ENCODE data around the gene ABCC3. TPM values are rescaled to one million over a fixed set of nuclear protein-coding genes. Genes with fewer than 3 reads are reported as not detected.

The ABCC3 gene
- total RNA-seq, 4 donors from 2014 or later, result 2.0 to 18.7 (median 5.1) TPM

- Histone ChIP-seq H3K36me3 (no peaks in the 10 kb centered on the region), H3K9me3 (no peaks in the 10 kb centered on the region), H3K4me3 (no peak overlapping the region), H3K4me1 (peaks cover 0 to 37% (median 20%) of the 10 kb centered on the region in 3 donors), H3K27me3 (no peaks in the 10 kb centered on the region), H3K27ac (no peak overlapping the region)
- no peak for ATAC-seq
- TF ChIP-seq EP300 (IDR thresholded peaks at IDR 0.05) (no peak), POLR2A (IDR thresholded peaks at IDR 0.05) (no peak), POLR2AphosphoS5 (IDR thresholded peaks at IDR 0.05) (no peak)
- TF ChIP-seq, protein P1, sequence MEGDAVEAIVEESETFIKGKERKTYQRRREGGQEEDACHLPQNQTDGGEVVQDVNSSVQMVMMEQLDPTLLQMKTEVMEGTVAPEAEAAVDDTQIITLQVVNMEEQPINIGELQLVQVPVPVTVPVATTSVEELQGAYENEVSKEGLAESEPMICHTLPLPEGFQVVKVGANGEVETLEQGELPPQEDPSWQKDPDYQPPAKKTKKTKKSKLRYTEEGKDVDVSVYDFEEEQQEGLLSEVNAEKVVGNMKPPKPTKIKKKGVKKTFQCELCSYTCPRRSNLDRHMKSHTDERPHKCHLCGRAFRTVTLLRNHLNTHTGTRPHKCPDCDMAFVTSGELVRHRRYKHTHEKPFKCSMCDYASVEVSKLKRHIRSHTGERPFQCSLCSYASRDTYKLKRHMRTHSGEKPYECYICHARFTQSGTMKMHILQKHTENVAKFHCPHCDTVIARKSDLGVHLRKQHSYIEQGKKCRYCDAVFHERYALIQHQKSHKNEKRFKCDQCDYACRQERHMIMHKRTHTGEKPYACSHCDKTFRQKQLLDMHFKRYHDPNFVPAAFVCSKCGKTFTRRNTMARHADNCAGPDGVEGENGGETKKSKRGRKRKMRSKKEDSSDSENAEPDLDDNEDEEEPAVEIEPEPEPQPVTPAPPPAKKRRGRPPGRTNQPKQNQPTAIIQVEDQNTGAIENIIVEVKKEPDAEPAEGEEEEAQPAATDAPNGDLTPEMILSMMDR (IDR thresholded peaks at IDR 0.05), result no peak
- WGBS, 2 donors (ENCODE audit: low coverage in 1 of 2), result 67 to 93% methylated on average over 1 to 3 of the region's 3 CpGs
Measured at GRCh38 chr17:50682938-50683337, 48.3 kb downstream of the ABCC3 start.

GRCh38 chr17:50683434-50684287 lies 49.0 kb downstream of the ABCC3 start:
- no peak overlapping the region for H3K27ac ChIP-seq
- no peaks in the 10 kb centered on the region for H3K27me3 ChIP-seq
- peaks cover 0 to 37% (median 20%) of the 10 kb centered on the region in 3 donors for H3K4me1 ChIP-seq
- no peak for ATAC-seq
- H3K36me3 ChIP-seq, result no peaks in the 10 kb centered on the region
- TF ChIP-seq POLR2A (IDR thresholded peaks at IDR 0.05) (no peak), POLR2AphosphoS5 (IDR thresholded peaks at IDR 0.05) (no peak)
- no peaks in the 10 kb centered on the region for H3K9me3 ChIP-seq
- H3K4me3 ChIP-seq, result no peak overlapping the region
- 100% methylated on average over 2 of the region's 28 CpGs for WGBS, 2 donors (ENCODE audit: low coverage in 1 of 2)

- H3K27me3 ChIP-seq, result no peaks in the 10 kb centered on the region
- TF ChIP-seq, protein P1 (IDR thresholded peaks at IDR 0.05), result no peak
- TF ChIP-seq EP300 (IDR thresholded peaks at IDR 0.05), result no peak
- no peak for TF ChIP-seq POLR2AphosphoS5 (IDR thresholded peaks at IDR 0.05)
- TF ChIP-seq POLR2A (IDR thresholded peaks at IDR 0.05), result no peak
- H3K4me1 ChIP-seq, result peaks cover 0 to 41% (median 20%) of the 10 kb centered on the region in 3 donors
- ATAC-seq, result no peak
- H3K27ac ChIP-seq, result no peak overlapping the region
- 68 to 88% methylated on average over 4 of the region's 5 CpGs for WGBS, 2 donors (ENCODE audit: low coverage in 1 of 2)
- no peaks in the 10 kb centered on the region for H3K36me3 ChIP-seq
- H3K4me3 ChIP-seq, result no peak overlapping the region
- no peaks in the 10 kb centered on the region for H3K9me3 ChIP-seq
Measured at GRCh38 chr17:50684288-50684611, 49.6 kb downstream of the ABCC3 start.

DNA sequence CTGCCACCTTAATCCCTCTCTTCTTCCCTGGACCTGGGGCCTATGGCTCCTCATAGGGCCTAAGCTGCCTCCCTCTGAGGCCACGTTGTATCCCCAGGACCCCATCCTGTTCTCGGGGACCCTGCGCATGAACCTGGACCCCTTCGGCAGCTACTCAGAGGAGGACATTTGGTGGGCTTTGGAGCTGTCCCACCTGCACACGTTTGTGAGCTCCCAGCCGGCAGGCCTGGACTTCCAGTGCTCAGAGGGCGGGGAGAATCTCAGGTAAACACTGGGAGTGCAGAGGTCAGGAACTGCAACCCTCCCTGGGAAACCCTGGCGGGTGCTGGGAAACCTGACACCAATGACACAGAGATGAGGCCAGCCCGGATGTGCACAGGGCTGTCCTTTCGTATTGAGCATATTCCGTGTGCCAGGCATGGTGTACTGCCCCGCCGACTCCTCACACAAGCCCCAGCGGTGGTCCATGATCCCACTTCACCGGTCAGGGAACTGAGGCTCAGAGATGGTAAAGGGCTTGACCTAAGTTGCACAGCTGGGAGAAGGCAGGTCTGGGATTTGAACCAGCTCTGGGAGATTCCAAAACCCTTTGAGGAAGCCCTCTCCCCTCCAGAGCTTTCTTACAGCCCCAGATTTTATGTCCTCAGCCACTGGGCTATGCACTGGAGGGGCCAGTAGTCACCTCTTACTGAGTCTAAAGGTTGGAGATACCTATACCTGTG lies 50.1 kb downstream of the ABCC3 start:
- no peak overlapping the region for H3K27ac ChIP-seq
- H3K27me3 ChIP-seq, result no peaks in the 10 kb centered on the region
- TF ChIP-seq, protein P1 (IDR thresholded peaks at IDR 0.05), result no peak
- no peak for TF ChIP-seq POLR2A (IDR thresholded peaks at IDR 0.05)
- TF ChIP-seq POLR2AphosphoS5 (IDR thresholded peaks at IDR 0.05), result no peak
- TF ChIP-seq EP300 (IDR thresholded peaks at IDR 0.05), result no peak
- no peaks in the 10 kb centered on the region for H3K9me3 ChIP-seq
- ATAC-seq, result no peak
- WGBS, 2 donors (ENCODE audit: low coverage in 1 of 2), result 80 to 92% methylated on average over 1 to 2 of the region's 15 CpGs
- H3K36me3 ChIP-seq, result no peaks in the 10 kb centered on the region
- peaks cover 0 to 46% (median 20%) of the 10 kb centered on the region in 3 donors for H3K4me1 ChIP-seq
- no peak overlapping the region for H3K4me3 ChIP-seq

DNA sequence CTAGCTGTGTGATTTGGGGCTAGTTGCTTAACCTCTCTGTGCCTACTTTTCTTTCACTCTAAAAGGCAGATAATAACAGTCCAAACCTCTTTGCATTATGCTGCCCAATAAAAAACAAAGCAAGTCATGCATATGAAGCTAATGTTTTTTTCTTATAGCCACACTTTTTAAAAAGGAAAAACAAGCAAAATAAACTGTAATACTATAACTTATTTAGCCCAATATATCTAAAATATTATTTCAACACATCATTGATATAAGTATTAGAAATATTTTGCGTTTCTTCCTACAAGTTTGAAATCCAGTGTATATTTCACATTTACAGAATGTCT lies 50.6 kb downstream of the ABCC3 start:
- H3K36me3 ChIP-seq, result no peaks in the 10 kb centered on the region
- peaks cover 0 to 52% (median 20%) of the 10 kb centered on the region in 3 donors for H3K4me1 ChIP-seq
- H3K4me3 ChIP-seq, result no peak overlapping the region
- no peaks in the 10 kb centered on the region for H3K27me3 ChIP-seq
- no peaks in the 10 kb centered on the region for H3K9me3 ChIP-seq
- 80 to 95% methylated on average over 1 of the region's 1 CpG for WGBS, 2 donors (ENCODE audit: low coverage in 1 of 2)
- TF ChIP-seq EP300 (IDR thresholded peaks at IDR 0.05), result no peak
- H3K27ac ChIP-seq, result no peak overlapping the region
- no peak for ATAC-seq
